CD4-positive, alpha-beta T cell treated with Interleukin-6 at 100 ng/mL for 8 hours (primary cell): Measurements from ENCODE around the gene GTF2B.
"Not testable (repeated sequence)": the region's sequence is repeated elsewhere in the genome, so short reads cannot be mapped to it uniquely, and the experiment has no call there.

ENCODE experiments used
- DNase-seq: peaks from one replicate; pipeline ENCODE4 v3.0.0-alpha.2; 2020; ENCODE audit warnings: mixed read lengths, low spot score

Gene GTF2B

DNA sequence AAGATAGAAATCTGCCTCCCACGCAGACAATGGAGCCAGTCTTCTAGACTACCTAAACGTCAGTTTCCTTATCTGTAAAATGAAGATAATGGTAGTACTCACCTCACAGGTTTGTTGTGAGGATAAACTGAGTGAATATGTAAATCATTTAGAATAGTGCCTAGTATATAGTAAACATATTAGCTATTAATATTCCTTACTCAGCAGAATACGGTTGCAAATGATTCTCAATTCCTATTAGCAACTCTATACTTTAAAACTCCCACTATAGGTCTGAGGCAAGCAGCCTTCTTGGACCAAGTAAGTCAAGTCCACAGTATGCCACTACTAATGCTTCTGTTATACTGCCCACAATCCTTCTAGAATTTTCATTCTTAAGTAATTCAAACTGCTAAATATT, 5.4 kb downstream of the GTF2B start:
- DNase-seq, result no peak

DNA sequence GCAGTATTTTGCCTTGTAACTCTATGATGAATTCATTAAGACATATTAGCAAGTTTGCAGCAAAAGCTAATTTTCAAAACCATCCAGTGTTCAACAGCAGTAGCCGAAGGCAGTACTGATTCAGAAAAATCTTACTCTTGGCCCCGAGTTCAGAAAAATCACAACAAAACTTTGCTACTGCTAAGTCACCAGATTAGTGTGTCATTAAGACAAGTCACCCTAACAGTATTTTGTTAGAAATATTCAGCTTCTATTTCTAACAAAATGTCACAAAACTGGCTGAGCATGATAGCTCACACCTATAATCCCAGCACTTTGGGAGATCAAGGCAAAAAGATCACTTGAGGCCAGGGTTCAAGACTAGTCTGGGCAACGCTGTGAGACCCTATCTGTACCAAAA, 8.2 kb downstream of the GTF2B start:
- DNase-seq, result no peak

DNA sequence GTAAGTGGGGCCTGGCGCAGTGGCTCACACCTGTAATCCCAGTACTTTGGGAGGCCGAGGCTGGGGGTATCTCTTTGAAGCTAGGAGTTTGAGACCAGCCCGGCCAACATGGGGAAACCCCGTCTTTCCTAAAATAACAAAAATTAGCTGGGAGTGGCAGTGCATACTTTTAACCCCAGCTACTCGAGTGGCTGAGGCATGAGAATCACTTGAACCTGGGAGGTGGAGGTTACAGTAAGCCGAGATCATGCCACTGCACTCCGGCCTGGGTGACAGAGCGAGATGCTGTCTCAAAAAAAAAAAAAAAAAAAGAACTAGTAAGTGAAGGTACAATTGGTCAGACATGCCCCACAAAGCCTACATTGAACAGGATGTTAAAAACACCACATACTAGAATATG, 10.7 kb downstream of the GTF2B start:
- DNase-seq, result not testable (repeated sequence)

DNA sequence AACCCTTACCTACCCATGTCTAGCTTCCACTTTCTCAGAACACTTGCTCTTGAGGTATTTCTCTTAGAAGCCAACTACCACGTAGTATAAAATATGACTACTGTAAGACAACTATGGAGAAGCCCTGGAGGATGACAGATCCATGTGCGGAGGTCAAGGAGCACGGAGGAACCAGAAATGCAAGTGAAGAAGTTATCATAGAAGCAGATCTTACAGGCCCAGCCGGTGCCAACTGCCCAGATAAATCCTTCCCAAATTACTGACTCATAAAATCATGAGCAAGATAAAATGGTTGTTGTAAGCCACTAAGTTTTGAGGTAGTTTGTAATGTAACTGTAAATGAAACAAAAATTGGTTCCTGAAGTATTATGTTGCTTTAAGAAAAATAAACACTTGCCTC, 12.6 kb downstream of the GTF2B start:
- DNase-seq, result no peak

DNA sequence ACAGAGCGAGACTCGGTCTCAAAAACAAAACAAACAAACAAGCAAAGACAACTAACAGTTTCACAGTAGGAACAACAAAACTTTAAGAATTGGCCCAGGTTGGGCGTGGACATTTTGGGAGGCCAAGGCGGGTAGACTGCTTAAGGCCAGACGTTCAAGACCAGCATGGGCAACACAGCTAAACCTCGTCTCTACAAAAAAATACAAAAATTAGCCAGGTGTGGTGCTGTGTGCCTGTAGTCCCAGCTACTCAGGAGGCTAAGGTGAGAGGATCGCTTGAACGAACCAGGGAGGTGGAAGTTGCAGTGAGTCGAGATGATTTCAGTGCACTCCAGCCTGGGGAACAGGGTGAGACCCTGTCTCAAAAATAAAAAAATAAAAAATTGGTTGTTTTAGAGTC, 13.5 kb downstream of the GTF2B start:
- DNase-seq, result no peak

DNA sequence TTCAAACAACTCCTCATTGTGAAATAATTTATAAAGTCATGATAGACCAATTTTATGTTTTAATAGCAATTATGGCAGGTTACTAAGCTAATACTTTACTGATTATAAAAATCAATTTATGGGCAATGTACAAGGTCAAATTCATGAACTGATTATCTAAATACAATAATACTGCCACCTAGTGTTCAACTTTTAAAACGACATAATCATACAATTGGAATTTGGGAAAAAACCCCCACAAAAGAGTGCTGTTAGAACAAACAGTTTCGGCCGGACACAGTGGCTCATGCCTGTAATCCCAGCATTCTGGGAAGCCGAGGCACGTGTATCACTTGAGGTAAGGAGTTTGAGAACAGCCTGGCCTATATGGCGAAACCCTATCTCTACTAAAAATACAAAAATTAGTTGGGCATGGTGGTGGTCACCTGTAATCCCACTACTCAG, 14.0 kb downstream of the GTF2B start:
- DNase-seq, result no peak

DNA sequence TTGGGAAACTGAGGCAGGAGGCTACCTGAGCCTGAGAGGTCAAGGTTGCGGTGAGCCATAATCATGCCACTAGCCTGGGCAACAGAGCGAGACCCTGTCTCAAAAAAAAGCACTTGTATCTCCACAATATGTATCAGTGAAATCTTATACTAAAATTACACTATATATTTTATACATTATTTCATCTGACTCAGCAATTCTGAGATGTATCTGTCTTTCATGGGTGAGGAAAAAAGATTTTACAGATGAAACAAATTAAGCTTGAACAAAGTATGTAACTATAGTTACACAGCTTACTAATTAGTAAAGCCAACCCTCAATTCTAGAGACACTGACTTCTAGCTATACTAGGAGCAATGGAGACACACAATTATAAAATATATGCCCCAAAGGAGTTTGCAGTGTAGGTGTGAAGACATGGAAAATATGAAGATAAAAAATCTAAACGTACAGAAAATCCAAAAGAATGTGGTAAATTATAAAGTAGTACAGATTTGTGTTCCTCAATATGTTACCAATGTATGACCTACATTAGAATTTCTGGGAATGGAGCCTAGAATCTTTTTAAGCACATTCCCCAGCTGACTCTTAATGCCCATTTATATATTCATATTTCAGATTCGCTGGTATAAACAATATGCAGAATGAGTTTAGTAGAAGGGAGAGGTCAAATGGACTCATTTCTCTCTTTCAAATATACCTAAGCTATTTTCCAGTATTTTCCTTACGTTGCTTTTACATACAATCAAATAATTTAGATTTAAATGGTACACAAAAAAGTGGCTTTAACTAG, 14.6 kb downstream of the GTF2B start:
- DNase-seq, result no peak

DNA sequence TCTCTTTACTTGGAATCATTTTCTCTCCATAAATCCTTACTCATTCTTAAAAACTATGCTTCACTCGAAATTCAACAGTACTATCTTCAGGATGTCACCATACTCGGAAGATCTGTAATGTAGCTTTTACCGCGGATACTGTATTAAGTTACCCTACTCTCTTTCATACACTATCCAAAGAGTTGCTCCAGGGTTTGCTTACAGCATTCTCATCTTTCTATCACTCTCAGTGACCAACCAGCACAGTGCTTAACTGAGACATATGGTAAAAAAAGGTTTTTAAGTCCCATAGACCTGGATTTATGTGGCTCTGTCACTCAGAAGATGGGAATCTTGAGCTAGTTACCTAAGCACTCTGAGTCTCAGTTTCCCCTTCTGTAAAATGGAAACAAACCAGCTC, 15.8 kb downstream of the GTF2B start:
- no peak for DNase-seq

DNA sequence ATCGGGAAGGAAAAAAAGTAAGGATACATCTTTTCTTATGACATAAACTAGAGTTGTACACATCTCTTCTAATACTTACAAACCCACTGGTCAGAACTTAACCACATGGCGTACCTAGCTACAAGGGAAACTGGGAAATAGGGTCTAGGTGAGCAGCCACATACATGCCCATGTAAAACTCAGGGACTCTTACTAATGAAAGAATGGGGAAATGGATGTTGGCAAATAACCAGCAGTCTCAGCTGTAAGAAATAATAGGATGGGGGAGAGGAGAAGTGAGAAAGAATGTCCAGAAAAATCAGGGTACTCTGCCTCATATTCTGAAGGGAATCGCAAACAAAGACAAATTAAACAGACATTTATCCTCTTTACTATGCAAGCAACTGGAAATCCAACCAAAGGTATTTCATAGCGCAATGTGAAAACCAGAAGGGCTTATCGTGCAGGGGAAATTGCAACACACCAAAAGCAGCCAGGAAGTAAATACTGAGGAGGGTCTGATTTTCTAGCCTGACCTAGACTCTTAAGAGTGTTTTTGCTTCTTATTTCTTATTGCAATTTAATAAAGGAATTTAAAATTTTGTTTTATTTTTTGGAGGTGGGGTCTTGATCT, 17.5 kb downstream of the GTF2B start:
- no peak for DNase-seq

DNA sequence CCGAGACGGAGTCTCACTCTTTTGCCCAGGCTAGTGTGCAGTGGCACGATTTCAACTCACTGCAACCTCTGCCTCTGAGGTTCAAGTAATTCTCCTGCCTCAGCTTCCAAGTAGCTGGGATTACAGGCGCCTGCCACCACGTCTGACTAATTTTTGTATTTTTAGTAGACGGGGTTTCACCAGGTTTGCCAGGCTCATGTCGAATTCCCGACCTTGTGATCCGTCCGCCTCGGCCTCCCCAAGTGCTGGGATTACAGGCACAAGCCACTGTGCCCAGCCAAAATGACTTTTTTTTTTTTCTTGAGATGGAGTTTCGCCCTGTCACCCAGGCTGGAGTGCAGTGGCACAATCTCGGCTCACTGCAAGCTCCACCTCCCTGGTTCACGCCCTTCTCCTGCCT, 21.7 kb downstream of the GTF2B start:
- DNase-seq, result not testable (repeated sequence)

DNA sequence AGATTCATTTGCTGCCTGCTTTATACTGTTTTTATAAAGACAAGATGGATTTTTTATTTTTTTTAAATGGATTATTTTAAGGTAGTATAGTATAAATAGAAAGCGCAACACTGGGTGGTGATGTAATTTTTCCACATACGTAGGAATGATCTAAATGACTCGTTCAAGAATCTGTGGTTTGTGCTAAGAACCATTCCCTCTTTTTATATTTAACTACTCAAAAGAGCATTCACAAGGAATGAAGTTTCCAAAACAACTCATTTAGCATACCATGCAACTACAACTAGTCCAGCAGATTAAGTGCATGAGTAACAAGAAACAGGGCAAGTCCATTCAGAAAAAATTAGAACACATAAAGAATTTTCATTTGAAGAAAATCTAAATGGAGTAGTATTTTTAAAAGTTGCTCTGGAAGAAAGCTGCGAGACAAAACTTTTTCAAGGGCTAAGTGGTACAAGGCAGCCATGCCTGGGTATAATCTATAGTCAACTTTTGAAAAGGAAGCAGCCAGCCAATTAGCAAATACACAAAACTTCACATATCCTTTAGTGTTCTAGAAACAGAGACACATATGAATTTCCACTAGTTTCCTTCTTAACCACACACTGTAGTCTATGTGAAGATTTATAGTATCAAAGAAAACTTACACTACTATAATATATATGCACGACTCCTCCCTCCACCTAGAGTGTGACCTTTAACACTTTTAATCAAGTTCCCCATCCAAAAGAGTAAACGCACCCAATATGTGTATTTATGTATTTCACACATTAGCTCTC, 23.4 kb downstream of the GTF2B start:
- DNase-seq, result no peak

DNA sequence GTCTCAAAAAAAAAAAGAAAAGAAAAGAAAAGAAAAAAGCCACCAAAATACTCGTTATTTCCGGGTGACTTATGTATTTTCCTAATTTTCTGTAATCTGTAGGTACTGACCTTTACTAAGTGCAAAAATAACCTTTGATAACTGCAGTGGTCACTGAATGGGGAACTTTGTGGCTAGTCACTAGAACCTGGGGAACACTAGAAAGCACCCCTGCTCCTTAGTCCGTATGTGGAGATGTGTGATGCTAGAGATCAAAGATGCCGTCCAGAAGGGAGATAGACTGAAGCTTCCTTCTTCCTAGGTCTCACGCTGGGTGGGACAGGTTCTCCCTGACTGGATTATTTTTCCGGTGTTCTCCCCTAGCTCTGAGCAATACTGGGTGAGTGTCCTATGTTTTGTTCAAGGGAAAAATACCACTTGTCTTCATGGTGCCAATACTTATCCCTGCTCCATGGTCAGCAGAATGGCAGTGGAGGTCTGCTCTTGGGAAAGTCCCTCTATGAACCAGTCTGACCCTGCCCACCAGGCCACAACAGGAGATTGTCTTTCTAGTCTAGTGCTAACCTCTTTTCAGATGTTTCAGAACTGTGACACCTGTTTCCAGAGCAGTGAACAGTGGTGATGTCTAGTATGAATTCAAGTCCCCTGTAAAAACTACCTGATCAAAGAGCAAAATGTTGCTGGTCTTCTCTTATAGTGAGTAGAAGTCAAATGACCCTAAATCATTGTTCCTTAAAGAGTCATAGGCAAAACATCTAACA, 39.9 kb downstream of the GTF2B start:
- no peak for DNase-seq

DNA sequence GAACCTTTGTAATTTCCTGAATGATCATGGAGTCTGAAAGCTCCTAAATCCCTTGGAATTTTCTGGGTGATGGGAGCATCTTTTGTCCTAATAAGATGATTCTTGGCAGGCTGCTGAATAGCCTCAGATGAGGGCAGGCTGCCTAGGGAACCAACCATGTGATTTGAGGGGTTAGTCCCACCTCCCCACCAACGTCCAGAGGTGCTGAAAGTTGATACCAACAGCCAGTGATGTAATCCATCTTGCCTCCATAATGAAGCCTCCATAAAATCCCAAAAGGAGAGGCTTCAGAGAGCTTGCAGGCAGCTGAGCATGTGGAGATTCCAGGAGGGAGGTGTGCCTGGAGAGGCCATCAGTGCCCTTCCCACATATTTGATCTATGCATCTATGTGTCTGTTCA, 43.7 kb downstream of the GTF2B start:
- no peak for DNase-seq

DNA sequence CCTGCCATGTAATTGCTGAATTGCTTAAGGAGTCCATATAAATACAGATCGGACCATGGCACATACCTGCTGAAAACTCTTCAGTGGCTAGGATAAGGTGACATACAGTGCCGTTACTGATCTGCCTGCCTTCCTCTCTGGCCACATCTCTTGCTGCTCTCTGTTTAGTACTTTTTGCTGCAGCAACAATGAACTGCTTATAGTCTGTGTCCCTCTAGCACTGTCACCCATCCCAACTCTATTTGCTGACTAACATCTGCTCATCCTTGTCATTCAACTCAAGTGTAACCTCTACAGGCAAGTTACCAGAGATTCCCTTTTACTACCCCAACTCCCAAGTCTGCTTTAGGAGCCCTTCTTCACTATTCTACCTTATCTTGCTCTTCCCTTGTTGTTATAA, 65.6 kb downstream of the GTF2B start:
- DNase-seq, result no peak

DNA sequence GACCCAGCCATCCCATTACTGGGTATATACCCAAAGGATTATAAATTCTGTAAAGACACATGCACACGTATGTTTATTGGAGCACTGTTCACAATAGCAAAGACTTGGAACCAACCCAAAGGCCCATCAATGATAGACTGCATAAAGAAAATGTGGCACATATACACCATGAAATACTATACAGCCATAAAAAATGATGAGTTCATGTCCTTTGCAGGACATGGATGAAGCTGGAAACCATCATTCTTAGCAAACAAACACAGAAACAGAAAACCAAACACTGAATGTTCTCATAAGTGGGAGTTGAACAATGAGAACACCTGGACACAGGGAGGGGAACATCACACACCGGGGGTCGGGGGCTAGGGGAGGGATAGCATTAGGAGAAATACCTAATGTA, 71.7 kb downstream of the GTF2B start:
- DNase-seq, result not testable (repeated sequence)

DNA sequence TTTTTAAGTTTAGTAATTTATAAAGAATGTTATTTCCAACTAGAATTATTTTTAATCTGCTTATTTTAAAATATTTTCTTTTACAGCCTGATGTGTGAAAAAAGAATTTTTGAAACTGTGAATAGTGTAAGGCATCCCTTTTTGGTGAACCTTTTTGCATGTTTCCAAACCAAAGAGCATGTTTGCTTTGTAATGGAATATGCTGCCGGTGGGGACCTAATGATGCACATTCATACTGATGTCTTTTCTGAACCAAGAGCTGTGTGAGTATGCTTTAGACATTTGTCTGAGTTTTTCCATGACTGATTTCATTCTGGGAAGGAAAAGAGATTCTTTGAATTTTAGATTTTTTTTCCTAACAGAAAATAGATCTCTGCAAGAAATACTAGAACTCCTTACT, 77.9 kb downstream of the GTF2B start:
- DNase-seq, result no peak

DNA sequence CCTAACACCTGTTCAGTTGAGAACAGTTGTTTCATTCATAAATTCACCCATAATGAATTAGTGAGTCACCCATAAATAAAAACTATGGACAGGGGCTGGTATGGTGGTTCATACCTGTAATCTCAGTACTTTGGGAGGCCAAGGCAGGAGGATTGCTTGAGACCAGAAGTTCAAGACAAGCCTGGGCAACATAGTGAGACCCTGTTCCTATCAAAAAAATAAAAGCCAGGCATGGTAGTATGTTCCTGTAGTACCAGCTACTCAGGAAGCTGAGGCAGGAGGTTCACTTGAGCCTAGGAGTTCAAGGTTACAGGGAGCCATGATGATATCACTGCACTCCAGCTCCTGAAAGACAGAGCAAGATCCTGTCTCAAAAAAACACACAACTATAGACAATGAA, 79.0 kb downstream of the GTF2B start:
- no peak for DNase-seq

DNA sequence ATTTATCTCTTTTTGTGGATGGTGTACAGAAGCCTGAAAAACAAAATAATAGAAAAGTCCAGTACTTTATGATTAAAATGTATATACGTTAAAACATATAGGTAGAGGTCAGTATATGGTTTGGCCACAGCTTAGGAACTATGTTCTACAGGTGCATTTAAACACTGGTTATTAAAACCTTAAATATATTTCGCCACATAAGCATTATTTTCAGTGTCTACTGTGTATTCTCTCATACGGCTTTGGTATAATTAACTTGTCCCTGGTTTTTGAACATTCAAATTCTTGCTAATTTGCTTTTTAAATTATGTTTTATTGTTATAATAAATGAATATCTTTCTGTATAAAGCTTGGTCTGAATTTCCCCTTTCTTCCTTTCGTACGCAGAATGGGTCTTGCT, 87.9 kb downstream of the GTF2B start:
- no peak for DNase-seq

DNA sequence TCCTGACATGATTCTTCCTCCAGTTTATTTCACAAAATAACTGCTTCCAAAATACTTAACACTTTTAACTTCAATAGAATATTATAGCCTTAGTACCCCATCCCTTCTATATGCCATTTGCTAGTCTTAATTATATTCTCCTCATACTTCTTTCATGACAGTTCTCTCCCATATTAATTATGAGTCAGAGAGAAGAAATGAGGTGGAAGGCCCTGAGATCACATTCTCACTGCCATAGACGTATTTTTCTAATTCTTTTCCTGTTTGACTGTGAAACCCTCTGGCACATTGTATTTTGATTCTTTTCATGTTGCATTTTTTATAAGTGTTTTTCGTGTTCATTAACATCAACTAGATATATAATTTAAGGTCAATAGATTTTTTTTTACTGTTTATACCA, 88.4 kb downstream of the GTF2B start:
- no peak for DNase-seq
